ENCODE data around the gene XPO1.
"Not testable (repeated sequence)": the region's sequence is repeated elsewhere in the genome, so short reads cannot be mapped to it uniquely, and the experiment has no call there.

DNA sequence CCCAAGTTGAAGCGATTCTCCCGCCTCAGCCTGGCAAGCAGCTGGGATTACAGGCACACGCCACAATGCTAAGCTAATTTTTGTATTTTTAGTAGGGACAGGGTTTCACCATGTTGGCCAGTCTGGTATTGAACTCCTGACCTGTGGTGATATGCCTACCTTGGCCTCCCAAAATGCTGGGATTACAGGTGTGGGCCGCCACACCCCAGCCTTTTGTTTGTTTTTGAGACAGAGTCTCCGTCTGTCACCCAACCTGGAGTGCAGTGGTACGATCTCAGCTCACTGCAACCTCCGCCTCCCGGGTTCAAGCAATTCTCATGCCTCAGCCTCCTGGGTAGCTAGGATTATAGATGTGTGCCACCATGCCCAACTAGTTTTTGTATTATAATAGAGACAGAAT, 83.2 kb downstream of the XPO1 start:
- TF ChIP-seq, protein P1, sequence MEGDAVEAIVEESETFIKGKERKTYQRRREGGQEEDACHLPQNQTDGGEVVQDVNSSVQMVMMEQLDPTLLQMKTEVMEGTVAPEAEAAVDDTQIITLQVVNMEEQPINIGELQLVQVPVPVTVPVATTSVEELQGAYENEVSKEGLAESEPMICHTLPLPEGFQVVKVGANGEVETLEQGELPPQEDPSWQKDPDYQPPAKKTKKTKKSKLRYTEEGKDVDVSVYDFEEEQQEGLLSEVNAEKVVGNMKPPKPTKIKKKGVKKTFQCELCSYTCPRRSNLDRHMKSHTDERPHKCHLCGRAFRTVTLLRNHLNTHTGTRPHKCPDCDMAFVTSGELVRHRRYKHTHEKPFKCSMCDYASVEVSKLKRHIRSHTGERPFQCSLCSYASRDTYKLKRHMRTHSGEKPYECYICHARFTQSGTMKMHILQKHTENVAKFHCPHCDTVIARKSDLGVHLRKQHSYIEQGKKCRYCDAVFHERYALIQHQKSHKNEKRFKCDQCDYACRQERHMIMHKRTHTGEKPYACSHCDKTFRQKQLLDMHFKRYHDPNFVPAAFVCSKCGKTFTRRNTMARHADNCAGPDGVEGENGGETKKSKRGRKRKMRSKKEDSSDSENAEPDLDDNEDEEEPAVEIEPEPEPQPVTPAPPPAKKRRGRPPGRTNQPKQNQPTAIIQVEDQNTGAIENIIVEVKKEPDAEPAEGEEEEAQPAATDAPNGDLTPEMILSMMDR (IDR thresholded peaks at IDR 0.05; ENCODE audit: low read depth, low read length): not testable (repeated sequence)
- not testable (repeated sequence) for TF ChIP-seq POLR2A (IDR thresholded peaks at IDR 0.05; ENCODE audit: extremely low read depth, insufficient read length); MYC (IDR thresholded peaks at IDR 0.05; ENCODE audit: low read depth, low read length)
- TF ChIP-seq, protein P2, sequence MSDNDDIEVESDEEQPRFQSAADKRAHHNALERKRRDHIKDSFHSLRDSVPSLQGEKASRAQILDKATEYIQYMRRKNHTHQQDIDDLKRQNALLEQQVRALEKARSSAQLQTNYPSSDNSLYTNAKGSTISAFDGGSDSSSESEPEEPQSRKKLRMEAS (IDR thresholded peaks at IDR 0.05; ENCODE audit: low read depth, low read length): not testable (repeated sequence)
